Measurements from ENCODE around the gene LZTFL1.

LZTFL1 gene

GRCh38 chr3:45874677-45875346, 32.9 kb upstream of the LZTFL1 start:
- Histone ChIP-seq H3K27me3 (ENCODE audit: control insufficient read depth, insufficient read depth, low read length) (peaks cover 38% of the 10 kb centered on the region), H3K9ac (ENCODE audit: low read depth, low read length) (no peak overlapping the region), H3K4me1 (ENCODE audit: control insufficient read depth, insufficient read depth, low read length) (no peaks in the 10 kb centered on the region), H3K36me3 (ENCODE audit: insufficient read depth, low read length) (no peaks in the 10 kb centered on the region), H3K4me2 (ENCODE audit: low read length) (no peak overlapping the region), H3K9me3 (replicated peaks; ENCODE audit: low read length) (no peaks in the 10 kb centered on the region), H3K4me3 (ENCODE audit: low read length) (no peak overlapping the region)

- peaks cover 38% of the 10 kb centered on the region for H3K27me3 ChIP-seq (ENCODE audit: control insufficient read depth, insufficient read depth, low read length)
- H3K36me3 ChIP-seq (ENCODE audit: insufficient read depth, low read length) = no peaks in the 10 kb centered on the region
- no peaks in the 10 kb centered on the region for H3K4me1 ChIP-seq (ENCODE audit: control insufficient read depth, insufficient read depth, low read length)
- no peaks in the 10 kb centered on the region for H3K9me3 ChIP-seq (replicated peaks; ENCODE audit: low read length)
- H3K4me2 ChIP-seq (ENCODE audit: low read length) = no peak overlapping the region
- no peak overlapping the region for H3K4me3 ChIP-seq (ENCODE audit: low read length)
- H3K9ac ChIP-seq (ENCODE audit: low read depth, low read length) = no peak overlapping the region
Measured at GRCh38 chr3:45873638-45874037, 31.7 kb upstream of the LZTFL1 start.

GRCh38 chr3:45873036-45873435, 31.1 kb upstream of the LZTFL1 start:
- H3K4me1 ChIP-seq (ENCODE audit: control insufficient read depth, insufficient read depth, low read length) = no peaks in the 10 kb centered on the region
- no peaks in the 10 kb centered on the region for H3K9me3 ChIP-seq (replicated peaks; ENCODE audit: low read length)
- no peak overlapping the region for H3K4me2 ChIP-seq (ENCODE audit: low read length)
- peaks cover 38% of the 10 kb centered on the region for H3K27me3 ChIP-seq (ENCODE audit: control insufficient read depth, insufficient read depth, low read length)
- no peaks in the 10 kb centered on the region for H3K36me3 ChIP-seq (ENCODE audit: insufficient read depth, low read length)
- no peak overlapping the region for H3K9ac ChIP-seq (ENCODE audit: low read depth, low read length)
- no peak overlapping the region for H3K4me3 ChIP-seq (ENCODE audit: low read length)

GRCh38 chr3:45872569-45872968, 30.6 kb upstream of the LZTFL1 start:
- Histone ChIP-seq H3K27me3 (ENCODE audit: control insufficient read depth, insufficient read depth, low read length) (peaks cover 38% of the 10 kb centered on the region), H3K4me2 (ENCODE audit: low read length) (no peak overlapping the region), H3K4me1 (ENCODE audit: control insufficient read depth, insufficient read depth, low read length) (no peaks in the 10 kb centered on the region), H3K9ac (ENCODE audit: low read depth, low read length) (no peak overlapping the region), H3K9me3 (replicated peaks; ENCODE audit: low read length) (no peaks in the 10 kb centered on the region), H3K4me3 (ENCODE audit: low read length) (no peak overlapping the region), H3K36me3 (ENCODE audit: insufficient read depth, low read length) (no peaks in the 10 kb centered on the region)

- Histone ChIP-seq H3K4me2 (ENCODE audit: low read length) (no peak overlapping the region), H3K4me1 (ENCODE audit: control insufficient read depth, insufficient read depth, low read length) (no peaks in the 10 kb centered on the region), H3K4me3 (ENCODE audit: low read length) (no peak overlapping the region), H3K27me3 (ENCODE audit: control insufficient read depth, insufficient read depth, low read length) (peaks cover 40% of the 10 kb centered on the region), H3K36me3 (ENCODE audit: insufficient read depth, low read length) (no peaks in the 10 kb centered on the region), H3K9me3 (replicated peaks; ENCODE audit: low read length) (no peaks in the 10 kb centered on the region), H3K9ac (ENCODE audit: low read depth, low read length) (no peak overlapping the region)
Measured at GRCh38 chr3:45871780-45872179, 29.9 kb upstream of the LZTFL1 start.

- H3K4me1 ChIP-seq (ENCODE audit: control insufficient read depth, insufficient read depth, low read length) = no peaks in the 10 kb centered on the region
- no peaks in the 10 kb centered on the region for H3K36me3 ChIP-seq (ENCODE audit: insufficient read depth, low read length)
- H3K9me3 ChIP-seq (replicated peaks; ENCODE audit: low read length) = no peaks in the 10 kb centered on the region
- H3K9ac ChIP-seq (ENCODE audit: low read depth, low read length) = no peak overlapping the region
- no peak overlapping the region for H3K4me3 ChIP-seq (ENCODE audit: low read length)
- H3K4me2 ChIP-seq (ENCODE audit: low read length) = no peak overlapping the region
- H3K27me3 ChIP-seq (ENCODE audit: control insufficient read depth, insufficient read depth, low read length) = peaks cover 45% of the 10 kb centered on the region
Measured at GRCh38 chr3:45870099-45870498, 28.2 kb upstream of the LZTFL1 start.

- no peaks in the 10 kb centered on the region for H3K9me3 ChIP-seq (replicated peaks; ENCODE audit: low read length)
- no peak overlapping the region for H3K4me3 ChIP-seq (ENCODE audit: low read length)
- H3K4me2 ChIP-seq (ENCODE audit: low read length) = no peak overlapping the region
- no peak overlapping the region for H3K9ac ChIP-seq (ENCODE audit: low read depth, low read length)
- no peaks in the 10 kb centered on the region for H3K36me3 ChIP-seq (ENCODE audit: insufficient read depth, low read length)
- H3K4me1 ChIP-seq (ENCODE audit: control insufficient read depth, insufficient read depth, low read length) = no peaks in the 10 kb centered on the region
- H3K27me3 ChIP-seq (ENCODE audit: control insufficient read depth, insufficient read depth, low read length) = peaks cover 45% of the 10 kb centered on the region
Measured at GRCh38 chr3:45869638-45870037, 27.7 kb upstream of the LZTFL1 start.

- Histone ChIP-seq H3K9ac (ENCODE audit: low read depth, low read length) (no peak overlapping the region), H3K4me3 (ENCODE audit: low read length) (no peak overlapping the region), H3K27me3 (ENCODE audit: control insufficient read depth, insufficient read depth, low read length) (peaks cover 45% of the 10 kb centered on the region), H3K9me3 (replicated peaks; ENCODE audit: low read length) (no peaks in the 10 kb centered on the region), H3K4me1 (ENCODE audit: control insufficient read depth, insufficient read depth, low read length) (no peaks in the 10 kb centered on the region), H3K4me2 (ENCODE audit: low read length) (no peak overlapping the region), H3K36me3 (ENCODE audit: insufficient read depth, low read length) (no peaks in the 10 kb centered on the region)
Measured at GRCh38 chr3:45868650-45869049, 26.7 kb upstream of the LZTFL1 start.

- H3K9me3 ChIP-seq (replicated peaks; ENCODE audit: low read length) = no peaks in the 10 kb centered on the region
- H3K4me2 ChIP-seq (ENCODE audit: low read length) = no peak overlapping the region
- no peaks in the 10 kb centered on the region for H3K4me1 ChIP-seq (ENCODE audit: control insufficient read depth, insufficient read depth, low read length)
- no peak overlapping the region for H3K9ac ChIP-seq (ENCODE audit: low read depth, low read length)
- no peak overlapping the region for H3K4me3 ChIP-seq (ENCODE audit: low read length)
- H3K36me3 ChIP-seq (ENCODE audit: insufficient read depth, low read length) = no peaks in the 10 kb centered on the region
- H3K27me3 ChIP-seq (ENCODE audit: control insufficient read depth, insufficient read depth, low read length) = peaks cover 46% of the 10 kb centered on the region
Measured at GRCh38 chr3:45868213-45868612, 26.3 kb upstream of the LZTFL1 start.

GRCh38 chr3:45865563-45865962, 23.6 kb upstream of the LZTFL1 start:
- Histone ChIP-seq H3K27me3 (ENCODE audit: control insufficient read depth, insufficient read depth, low read length) (peaks cover 55% of the 10 kb centered on the region), H3K9me3 (replicated peaks; ENCODE audit: low read length) (no peaks in the 10 kb centered on the region)

GRCh38 chr3:45864760-45865519, 23.0 kb upstream of the LZTFL1 start:
- peaks cover 56% of the 10 kb centered on the region for H3K27me3 ChIP-seq (ENCODE audit: control insufficient read depth, insufficient read depth, low read length)
- H3K9me3 ChIP-seq (replicated peaks; ENCODE audit: low read length) = no peaks in the 10 kb centered on the region
- no peak overlapping the region for H3K4me2 ChIP-seq (ENCODE audit: low read length)
- H3K4me3 ChIP-seq (ENCODE audit: low read length) = no peak overlapping the region
- H3K36me3 ChIP-seq (ENCODE audit: insufficient read depth, low read length) = no peaks in the 10 kb centered on the region
- no peaks in the 10 kb centered on the region for H3K4me1 ChIP-seq (ENCODE audit: control insufficient read depth, insufficient read depth, low read length)
- no peak overlapping the region for H3K9ac ChIP-seq (ENCODE audit: low read depth, low read length)

More at GRCh38 chr3:45865563-45865962, 23.6 kb upstream of the LZTFL1 start:
- H3K4me3 ChIP-seq (ENCODE audit: low read length) = no peak overlapping the region
- no peak overlapping the region for H3K9ac ChIP-seq (ENCODE audit: low read depth, low read length)
- H3K4me1 ChIP-seq (ENCODE audit: control insufficient read depth, insufficient read depth, low read length) = no peaks in the 10 kb centered on the region
- no peaks in the 10 kb centered on the region for H3K36me3 ChIP-seq (ENCODE audit: insufficient read depth, low read length)
- H3K4me2 ChIP-seq (ENCODE audit: low read length) = no peak overlapping the region

Data from skeletal muscle satellite cell (primary cell).